EL (cell line): ENCODE data around the gene DST.

Source experiments
- DNase-seq: peaks from one replicate; pipeline ENCODE4 v3.0.0-alpha.2; 2016

The DST gene

GRCh38 chr6:56479381-56479780 is 163.3 kb downstream of the DST start:
- DNase-seq: no peak

GRCh38 chr6:56478202-56478601 is 164.5 kb downstream of the DST start:
- DNase-seq: no peak

GRCh38 chr6:56477241-56477640 is 165.4 kb downstream of the DST start:
- DNase-seq: no peak

GRCh38 chr6:56475736-56476457 is 166.8 kb downstream of the DST start:
- peak; percentile 45 for DNase-seq

GRCh38 chr6:56474532-56474931 is 168.2 kb downstream of the DST start:
- no peak for DNase-seq

GRCh38 chr6:56463443-56463842 is 179.2 kb downstream of the DST start:
- no peak for DNase-seq

- DNase-seq: no peak
These were observed 183.5 kb downstream of the DST start for GRCh38 chr6:56459030-56459805.

- DNase-seq: no peak
These were observed 184.3 kb downstream of the DST start for GRCh38 chr6:56458324-56458884.

- no peak for DNase-seq
These were observed 185.9 kb downstream of the DST start for GRCh38 chr6:56456785-56457184.

GRCh38 chr6:56450882-56451739 is 191.6 kb downstream of the DST start:
- no peak for DNase-seq

GRCh38 chr6:56450376-56450775 is 192.3 kb downstream of the DST start:
- no peak for DNase-seq

- no peak for DNase-seq
These were observed 194.6 kb downstream of the DST start for GRCh38 chr6:56448046-56448445.

GRCh38 chr6:56445818-56446217 is 196.9 kb downstream of the DST start:
- DNase-seq: no peak

GRCh38 chr6:56444855-56445254 is 197.8 kb downstream of the DST start:
- DNase-seq: no peak

GRCh38 chr6:56440551-56440981 is 202.1 kb downstream of the DST start:
- DNase-seq: no peak

- DNase-seq: no peak
These were observed 205.4 kb downstream of the DST start for GRCh38 chr6:56437171-56437900.

- no peak for DNase-seq
These were observed 206.9 kb downstream of the DST start for GRCh38 chr6:56435754-56436153.

- no peak for DNase-seq
These were observed 207.4 kb downstream of the DST start for GRCh38 chr6:56435326-56435725.

GRCh38 chr6:56434606-56435005 is 208.1 kb downstream of the DST start:
- no peak for DNase-seq

- no peak for DNase-seq
These were observed 209.6 kb downstream of the DST start for GRCh38 chr6:56433119-56433518.

- DNase-seq: no peak
These were observed 210.5 kb downstream of the DST start for GRCh38 chr6:56432194-56432593.
